Astrocyte of the hippocampus (primary cell): Measurements from ENCODE around the gene CCDC158.
A peak's percentile ranks its signal among the peaks of the same experiment; 100 is the strongest.
"Not testable (repeated sequence)": the region's sequence is repeated elsewhere in the genome, so short reads cannot be mapped to it uniquely, and the experiment has no call there.

ENCODE experiments used
- DNase-seq: peaks from one replicate; pipeline ENCODE4 v3.0.0; 2011; ENCODE audit warnings: low read depth, low spot score

The CCDC158 gene

DNA sequence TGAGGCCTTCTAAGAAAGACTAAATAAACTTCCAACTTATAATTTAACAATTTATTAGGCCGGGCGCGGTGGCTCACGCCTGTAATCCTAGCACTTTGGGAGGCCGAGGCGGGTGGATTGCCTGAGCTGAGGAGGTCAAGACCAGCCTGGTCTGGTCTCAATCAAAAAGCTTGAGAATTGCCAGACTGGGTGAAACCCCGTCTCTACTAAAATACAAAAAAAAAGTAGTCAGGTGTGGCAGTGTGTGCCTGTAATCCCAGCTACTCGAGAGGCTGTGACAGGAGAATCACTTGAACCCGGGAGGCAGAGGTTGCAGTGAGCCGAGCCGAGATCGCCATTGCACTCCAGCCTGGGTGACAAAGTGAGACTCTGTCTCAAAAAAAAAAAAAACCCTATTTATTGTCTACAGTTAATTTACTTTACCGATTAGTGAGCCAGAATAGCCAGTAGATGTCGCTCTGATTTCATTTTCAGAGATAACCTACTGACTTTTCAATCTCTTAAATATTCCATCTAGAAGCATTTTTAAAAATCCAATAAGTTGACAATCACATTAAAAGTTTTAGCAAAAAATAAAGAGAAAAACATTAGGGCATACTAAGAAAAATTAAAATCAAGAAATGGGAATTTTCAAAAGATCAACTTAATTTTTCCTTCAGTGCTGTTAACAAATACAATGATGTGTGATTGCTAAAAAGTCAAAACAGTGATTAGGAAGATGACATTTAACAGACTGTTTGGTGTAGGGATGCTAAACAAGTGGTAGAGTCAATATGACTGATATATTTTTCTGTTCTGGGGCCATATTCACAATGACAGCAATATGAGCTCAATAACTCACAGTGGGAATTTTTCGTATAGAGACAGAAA lies 9.8 kb upstream of the CCDC158 start:
- peak; percentile 78 for DNase-seq

GRCh38 chr4:76429636-76430035 lies 8.7 kb upstream of the CCDC158 start:
- no peak for DNase-seq

DNA sequence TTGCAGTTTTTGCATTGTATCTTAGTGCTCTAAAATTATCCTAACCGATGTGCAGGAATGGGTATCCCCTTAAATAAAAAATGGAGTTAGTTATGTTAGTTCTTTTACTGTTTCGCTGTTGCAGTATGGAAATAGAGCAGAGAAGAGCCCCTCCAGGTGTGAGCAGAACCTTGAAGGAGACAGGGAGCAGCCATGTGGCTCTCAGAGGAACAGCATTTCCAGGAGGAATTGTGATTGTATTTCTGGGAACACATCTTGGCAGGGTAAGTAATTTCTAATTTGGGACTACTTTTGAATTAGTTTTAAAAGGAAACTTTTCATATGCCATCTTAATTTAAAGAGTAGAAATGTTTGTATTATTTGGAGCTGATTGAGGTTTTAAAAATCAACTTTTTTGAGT lies 5.3 kb upstream of the CCDC158 start:
- DNase-seq, result no peak

DNA sequence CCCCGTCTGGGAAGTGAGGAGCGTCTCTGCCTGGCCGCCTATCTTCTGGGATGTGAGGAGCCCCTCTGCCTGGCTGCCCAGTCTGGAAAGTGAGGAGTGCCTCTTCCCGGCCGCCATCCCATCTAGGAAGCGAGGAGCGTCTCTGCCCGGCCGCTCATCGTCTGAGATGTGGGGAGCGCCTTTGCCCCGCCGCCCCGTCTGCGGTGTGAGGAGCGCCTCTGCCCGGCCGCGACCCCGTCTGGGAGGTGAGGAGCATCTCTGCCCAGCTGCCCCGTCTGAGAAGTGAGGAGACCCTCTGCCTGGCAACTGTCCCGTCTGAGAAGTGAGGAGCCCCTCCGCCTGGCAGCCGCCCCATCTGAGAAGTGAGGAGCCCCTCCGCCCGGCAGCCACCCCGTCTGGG lies 2.2 kb upstream of the CCDC158 start:
- DNase-seq, result not testable (repeated sequence)

DNA sequence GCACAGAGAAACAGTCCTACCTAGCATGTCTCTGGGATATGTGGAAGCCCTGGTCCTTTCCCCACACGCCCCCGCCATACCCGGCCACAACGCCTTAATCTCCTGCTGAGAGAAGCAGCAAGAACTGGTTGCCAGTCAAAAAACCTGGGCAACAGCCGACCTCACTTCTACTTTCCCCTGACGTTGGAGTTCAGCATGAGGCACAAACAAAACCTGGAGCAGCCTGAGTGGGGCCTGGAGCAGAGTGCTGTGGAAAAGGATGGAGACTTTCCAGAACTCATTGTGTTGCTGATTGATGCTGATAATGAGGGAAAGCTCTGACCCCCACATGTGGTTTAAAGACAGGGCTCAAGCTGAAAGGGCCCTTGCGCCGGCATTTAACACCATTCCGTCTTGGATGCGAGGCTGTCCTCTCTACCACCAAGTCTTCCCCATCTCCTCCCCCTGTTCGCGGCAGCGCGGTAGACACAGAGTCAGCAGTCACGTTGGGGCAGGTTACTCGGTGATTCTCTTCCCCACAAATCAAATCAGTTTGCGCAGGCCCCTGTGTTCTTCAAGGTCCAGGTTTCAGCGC lies 666 bp downstream of the CCDC158 start:
- no peak for DNase-seq

DNA sequence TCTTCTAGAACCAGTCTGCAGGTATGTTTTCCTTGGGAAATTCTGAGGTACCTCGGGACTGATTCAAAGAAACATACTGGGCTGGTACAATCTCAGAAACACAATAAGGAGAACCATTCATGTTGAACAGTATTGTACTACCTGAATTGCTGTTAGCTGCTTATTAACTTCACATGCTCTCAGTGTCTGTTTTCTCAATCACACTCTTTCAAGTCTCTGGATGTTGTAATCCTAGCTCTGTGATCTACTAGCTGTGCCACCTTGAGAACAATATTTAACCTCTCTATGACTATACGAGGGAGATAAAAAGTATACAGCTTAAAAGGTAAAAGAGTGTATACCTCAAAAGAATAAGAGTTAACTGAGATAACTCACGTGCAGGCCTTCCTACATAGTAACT lies 10.3 kb downstream of the CCDC158 start:
- DNase-seq, result no peak

- DNase-seq, result no peak
These were observed 13.4 kb downstream of the CCDC158 start for GRCh38 chr4:76407440-76408119.

DNA sequence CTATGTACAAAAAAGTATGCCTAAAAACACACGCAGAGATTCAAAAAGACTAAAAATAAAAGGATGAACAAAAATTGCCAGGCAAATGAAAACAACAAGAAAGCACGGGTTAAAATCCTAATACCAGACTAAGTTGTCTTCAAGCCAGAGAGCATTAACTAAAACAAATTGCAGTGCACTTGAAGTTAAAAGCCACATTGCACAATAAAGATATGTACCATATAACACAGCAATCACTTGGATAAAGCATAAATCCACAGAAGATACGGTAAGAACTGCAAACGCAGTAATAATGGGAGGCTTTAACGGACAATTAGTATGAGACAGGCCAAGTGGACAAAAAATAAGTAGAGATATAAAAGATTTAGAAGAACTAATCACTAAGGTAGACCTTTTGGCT lies 14.9 kb downstream of the CCDC158 start:
- no peak for DNase-seq

- DNase-seq, result no peak
These were observed 19.3 kb downstream of the CCDC158 start for GRCh38 chr4:76401654-76402053.

GRCh38 chr4:76388160-76388908 lies 32.6 kb downstream of the CCDC158 start:
- DNase-seq, result peak; percentile 16

DNA sequence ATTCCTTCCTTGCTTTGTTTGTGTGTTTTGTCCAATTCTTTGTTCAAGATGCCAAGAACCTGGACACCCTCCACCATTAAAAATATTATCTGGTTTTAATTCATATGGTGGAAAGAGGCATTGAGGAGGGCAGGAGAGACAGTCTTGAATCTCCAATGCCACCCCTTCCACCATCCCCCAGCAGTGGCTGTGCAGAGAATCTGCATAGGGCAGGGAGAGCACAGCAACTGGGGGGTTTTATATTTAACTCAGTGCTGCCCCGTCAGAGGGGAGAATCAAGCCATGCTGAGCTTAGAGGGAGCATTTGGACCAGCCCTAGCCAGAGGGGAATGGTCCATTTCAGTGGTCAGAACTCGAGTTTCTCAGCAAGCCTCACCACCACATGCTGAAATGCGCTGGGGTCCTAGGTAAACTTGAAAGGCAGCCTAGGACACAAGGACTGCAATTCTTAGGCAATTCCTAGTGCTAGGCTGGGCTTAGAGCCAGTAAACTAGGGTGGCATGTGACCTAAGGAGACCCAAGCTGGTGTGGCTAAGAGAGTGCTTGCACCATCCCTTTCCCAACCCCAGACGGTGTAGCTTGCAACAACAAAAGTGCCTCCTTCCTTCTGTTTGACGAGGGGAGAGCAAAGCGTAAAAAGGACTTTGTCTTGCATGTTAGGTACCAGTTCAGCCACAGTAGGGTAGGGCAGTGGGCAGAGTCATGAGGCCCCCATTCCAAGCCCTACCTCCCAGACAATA lies 34.2 kb downstream of the CCDC158 start:
- DNase-seq, result no peak

GRCh38 chr4:76385974-76386373 lies 35.0 kb downstream of the CCDC158 start:
- no peak for DNase-seq

- DNase-seq, result no peak
These were observed 36.9 kb downstream of the CCDC158 start for GRCh38 chr4:76384052-76384451.

- no peak for DNase-seq
These were observed 37.9 kb downstream of the CCDC158 start for GRCh38 chr4:76383001-76383400.

DNA sequence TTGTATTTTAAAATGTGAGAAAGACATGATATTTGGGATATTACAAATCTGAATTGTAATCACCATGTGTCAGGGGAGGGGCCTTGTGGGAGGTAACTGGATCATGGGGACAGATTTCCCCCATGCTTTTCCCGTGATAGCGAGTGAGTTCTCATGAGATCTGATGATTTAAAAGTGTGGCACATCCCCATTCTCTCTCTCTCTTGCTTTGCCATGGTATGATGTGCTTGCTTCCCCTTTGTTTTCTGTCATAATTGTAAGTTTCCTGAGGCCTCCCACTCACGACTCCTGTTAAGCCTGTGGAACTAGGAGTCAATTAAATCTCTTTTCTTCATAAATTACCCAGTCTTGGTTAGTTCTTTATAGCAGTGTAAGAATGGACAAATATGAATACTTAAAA lies 39.0 kb downstream of the CCDC158 start:
- no peak for DNase-seq

GRCh38 chr4:76380561-76380960 lies 40.4 kb downstream of the CCDC158 start:
- DNase-seq, result no peak

DNA sequence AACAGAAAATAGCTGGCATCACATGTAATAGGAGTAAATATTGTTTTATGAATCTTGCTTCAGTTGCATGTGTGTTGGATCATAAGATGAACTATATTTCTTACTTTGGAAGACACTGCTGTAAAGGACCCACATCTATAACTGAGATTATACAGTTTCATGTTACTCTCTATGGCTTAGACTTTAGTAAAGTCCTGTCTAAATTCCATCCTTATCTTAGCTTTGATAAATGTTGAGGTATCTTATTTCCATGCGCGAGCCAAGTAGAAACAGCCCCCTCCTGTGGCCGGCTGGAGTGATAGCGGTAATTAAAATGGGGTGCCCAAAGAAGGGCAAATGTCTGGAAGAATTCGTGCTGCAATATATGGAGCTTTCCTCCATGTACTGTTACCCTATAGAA lies 43.0 kb downstream of the CCDC158 start:
- peak; percentile 49 for DNase-seq

DNA sequence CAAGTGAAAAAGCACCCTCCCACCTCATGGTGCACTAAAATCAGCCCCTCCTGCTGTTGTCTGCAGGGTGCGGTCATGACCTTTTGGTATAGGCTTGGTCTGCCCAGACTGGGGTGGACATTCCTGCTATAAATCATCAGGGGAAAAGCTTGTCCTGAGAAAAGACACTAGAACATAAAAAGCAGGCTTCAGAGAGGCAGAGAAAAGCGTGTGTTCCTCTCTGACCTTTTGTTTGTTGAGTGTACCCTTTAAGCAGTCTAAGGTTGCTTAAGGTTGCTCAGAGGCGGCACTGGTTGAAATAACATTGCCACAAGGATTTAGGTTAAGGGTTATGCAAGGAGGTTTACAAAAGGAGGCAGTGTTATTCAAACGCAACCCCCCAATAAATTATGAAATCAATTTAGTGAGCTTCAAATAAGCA lies 43.5 kb downstream of the CCDC158 start:
- DNase-seq, result no peak

DNA sequence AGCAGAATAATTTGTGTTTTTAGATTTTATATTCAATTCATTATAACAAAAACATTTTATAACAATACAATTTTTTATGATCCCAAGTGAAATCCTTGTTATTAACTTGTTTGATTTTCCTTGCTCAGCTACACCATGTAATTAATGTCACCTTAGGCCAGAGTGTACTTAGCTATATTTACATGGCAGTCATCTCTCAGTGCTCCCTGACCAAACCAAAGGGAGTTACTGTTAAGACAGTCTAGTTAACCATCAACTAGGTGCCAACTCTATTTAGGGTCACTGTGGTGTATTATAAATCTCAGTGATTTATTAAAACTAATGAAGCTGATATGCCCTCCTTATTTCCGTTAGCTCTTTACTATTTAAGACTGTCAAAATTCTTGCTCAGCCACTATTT lies 44.4 kb downstream of the CCDC158 start:
- no peak for DNase-seq

DNA sequence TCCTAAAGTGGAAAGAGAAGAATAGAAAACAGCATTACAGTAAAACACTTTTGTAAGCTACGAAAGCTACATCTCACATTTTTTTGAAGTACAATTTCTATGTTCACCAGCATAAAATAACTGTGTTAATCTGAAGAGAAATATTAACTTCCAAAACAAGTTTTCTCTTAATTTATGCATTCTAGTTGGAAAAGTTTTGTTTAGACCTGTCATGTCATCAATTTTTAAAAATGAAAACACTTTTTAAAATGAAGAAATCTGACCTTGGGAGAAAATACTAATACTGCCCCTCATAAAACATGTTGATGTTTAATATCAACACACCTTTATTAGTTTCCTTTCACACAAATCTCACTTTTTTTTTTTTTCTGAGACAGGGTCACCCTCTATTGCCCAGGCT lies 45.2 kb downstream of the CCDC158 start:
- DNase-seq, result no peak

GRCh38 chr4:76374798-76375197 lies 46.1 kb downstream of the CCDC158 start:
- no peak for DNase-seq
